ENCODE data around the gene LHX4.

DNA sequence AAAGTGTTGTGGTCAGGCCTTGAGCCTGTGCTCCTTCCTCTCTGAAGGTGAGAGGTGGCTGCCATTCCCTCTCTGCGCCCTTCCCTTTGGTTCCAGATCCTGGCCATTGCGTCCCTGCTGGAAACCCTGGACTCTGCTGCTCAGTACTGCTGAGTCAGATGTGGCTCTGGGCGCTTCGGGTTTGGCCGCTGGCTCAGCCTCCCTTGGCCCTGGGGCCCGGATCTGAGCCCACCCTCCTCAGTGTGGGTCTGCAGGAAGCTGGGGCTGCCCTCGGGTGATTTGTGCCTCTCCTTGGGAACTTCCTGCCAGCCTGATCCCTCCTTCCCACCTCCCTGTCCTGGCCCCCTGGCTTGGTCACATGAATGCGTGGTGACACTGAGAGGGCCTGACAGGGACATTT, 43.2 kb upstream of the LHX4 start:
- TF ChIP-seq, protein P1, sequence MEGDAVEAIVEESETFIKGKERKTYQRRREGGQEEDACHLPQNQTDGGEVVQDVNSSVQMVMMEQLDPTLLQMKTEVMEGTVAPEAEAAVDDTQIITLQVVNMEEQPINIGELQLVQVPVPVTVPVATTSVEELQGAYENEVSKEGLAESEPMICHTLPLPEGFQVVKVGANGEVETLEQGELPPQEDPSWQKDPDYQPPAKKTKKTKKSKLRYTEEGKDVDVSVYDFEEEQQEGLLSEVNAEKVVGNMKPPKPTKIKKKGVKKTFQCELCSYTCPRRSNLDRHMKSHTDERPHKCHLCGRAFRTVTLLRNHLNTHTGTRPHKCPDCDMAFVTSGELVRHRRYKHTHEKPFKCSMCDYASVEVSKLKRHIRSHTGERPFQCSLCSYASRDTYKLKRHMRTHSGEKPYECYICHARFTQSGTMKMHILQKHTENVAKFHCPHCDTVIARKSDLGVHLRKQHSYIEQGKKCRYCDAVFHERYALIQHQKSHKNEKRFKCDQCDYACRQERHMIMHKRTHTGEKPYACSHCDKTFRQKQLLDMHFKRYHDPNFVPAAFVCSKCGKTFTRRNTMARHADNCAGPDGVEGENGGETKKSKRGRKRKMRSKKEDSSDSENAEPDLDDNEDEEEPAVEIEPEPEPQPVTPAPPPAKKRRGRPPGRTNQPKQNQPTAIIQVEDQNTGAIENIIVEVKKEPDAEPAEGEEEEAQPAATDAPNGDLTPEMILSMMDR (conservative IDR thresholded peaks at IDR 0.05), result no peak
- TF ChIP-seq ZFX (IDR thresholded peaks at IDR 0.05), result no peak

Measured in C4-2B (cell line).